HG03095 (cell line): ENCODE data around the gene PIP4K2B.

Experiments
- ATAC-seq: cut with Tn5 transposase; IDR thresholded peaks from one replicate; pipeline ENCODE4 v1.9.1; 2021; ENCODE audit warnings: moderate library complexity; ENCODE audit not compliant: unreplicated experiment

The PIP4K2B gene

GRCh38 chr17:38779965-38780752 lies 19.2 kb downstream of the PIP4K2B start:
- no peak for ATAC-seq

DNA sequence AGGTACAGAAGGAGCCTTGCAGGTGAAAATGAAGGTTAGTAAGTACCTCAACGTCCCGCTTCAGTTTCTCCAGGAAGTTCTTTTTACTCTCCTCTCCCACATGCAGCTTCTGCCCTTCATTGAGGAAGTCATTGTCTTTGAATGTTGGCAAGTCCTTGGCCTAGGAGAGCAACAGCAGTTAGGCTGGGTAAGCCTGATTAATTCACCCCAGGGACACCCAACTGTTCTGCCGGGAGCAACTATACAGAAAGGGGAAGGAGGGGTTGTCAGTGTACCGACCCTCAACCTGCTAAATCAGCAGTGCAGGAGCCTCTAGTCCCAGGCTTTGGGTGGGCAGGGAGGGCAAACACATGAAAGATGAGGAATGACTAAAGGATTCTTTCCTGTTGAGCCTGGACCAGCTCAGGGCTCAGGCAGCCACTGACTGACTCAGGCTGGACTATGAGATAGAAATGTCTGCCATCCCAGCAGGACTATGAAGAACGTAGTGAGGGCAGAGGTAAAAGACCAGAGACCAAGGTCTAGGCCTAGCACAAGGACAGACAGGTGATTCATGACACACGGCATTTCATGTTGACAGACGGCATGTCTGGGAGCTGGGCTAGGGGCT lies 21.6 kb downstream of the PIP4K2B start:
- ATAC-seq: no peak

DNA sequence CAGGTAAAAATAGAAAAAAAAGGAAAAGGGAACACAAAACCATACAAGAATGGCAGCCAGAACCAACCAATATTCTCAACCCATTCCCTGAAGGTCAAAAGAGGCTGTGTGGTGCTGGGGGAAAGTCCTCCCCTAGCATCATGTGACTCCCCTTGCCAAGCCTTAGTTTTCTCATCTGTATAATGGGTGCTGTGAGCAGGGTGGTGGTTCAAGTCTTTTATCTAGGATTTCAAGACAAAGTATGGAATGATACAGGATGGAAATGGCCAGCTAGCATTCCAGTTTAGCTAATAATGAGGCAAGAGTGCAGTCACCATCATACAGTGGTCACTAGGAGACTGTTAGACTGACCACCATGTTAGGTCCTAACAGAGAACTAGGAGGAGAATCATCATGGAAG lies 26.1 kb downstream of the PIP4K2B start:
- no peak for ATAC-seq

GRCh38 chr17:38768417-38768816 lies 30.9 kb downstream of the PIP4K2B start:
- ATAC-seq: no peak

DNA sequence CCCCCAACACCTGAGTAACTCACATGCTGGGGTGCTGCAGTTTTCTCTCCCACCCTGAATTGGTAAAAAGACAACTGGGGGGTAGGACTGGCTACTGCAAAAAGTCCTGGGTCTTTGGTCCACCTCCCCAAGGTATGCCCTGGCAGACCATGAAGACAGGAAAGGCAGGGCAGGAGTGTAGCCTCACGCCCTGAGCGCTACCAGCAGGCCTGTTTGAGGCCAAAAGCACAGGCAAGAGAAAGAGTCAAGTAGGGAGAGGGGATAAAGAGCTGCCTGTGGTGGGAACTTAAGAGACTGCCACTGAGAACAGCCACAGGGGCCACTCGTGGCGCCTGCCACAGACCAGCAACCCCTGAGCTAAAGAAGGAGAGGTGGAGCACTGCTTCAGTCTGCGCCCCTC lies 33.0 kb downstream of the PIP4K2B start:
- ATAC-seq: no peak

- no peak for ATAC-seq
Observed at GRCh38 chr17:38762231-38762630, 37.1 kb downstream of the PIP4K2B start.

- no peak for ATAC-seq
Observed at GRCh38 chr17:38761612-38762011, 37.7 kb downstream of the PIP4K2B start.

DNA sequence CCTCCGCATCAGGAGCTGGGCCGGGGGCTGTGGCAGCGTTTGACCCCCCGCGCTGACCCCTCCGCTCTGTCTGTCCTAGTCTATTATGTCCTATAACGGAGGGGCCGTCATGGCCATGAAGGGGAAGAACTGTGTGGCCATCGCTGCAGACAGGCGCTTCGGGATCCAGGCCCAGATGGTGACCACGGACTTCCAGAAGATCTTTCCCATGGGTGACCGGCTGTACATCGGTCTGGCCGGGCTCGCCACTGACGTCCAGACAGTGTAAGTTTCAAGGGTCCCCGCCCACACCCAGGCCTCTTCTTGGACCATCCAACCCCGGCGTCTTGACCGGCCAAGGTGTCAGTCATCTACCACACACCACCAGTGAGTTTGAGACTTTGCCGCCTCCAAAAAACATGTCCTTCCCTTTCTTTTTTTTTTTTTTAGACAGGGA lies 46.3 kb downstream of the PIP4K2B start:
- no peak for ATAC-seq

DNA sequence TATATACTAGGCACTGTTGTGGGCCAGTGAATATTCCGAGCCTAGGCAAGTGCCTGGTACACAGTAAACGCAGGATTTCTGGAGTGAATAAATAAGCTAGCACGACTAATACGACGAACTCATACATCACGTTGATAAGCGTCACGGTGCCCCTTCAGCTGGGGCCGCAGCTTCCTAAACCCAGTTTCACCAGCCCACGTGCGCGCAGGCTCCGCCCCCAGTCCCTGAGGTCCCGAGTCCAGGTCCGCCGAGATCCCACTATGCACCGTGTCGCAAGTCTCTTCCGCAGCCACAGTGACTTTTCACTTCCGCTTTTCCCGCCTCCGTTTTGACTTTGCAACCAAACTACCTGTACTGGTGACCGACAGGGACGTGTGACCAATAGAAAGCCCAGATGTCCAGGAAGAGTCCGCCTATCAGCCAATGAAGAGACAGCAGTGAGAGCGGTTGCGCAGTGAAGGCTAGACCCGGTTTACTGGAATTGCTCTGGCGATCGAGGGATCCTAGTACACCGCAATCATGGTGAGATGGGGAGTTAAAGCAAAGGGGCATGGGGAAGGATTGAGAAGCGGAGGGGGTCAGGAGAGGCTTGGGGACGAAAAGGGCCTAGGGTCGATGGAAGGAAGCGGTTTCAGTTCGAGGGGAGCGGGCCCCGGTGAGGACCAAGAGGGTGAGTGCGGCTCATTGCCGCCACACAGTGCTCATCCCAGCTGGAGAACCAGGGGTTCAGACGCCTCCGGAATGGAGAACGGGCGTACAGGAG lies 46.9 kb downstream of the PIP4K2B start, which contains the start of gene PSMB3:
Gene PSMB3, plus strand, starts transcription at position 434 of the 763 bp plus-strand sequence. Its CDS starts 86 bp downstream, at position 520.
- peak; percentile 65 for ATAC-seq

DNA sequence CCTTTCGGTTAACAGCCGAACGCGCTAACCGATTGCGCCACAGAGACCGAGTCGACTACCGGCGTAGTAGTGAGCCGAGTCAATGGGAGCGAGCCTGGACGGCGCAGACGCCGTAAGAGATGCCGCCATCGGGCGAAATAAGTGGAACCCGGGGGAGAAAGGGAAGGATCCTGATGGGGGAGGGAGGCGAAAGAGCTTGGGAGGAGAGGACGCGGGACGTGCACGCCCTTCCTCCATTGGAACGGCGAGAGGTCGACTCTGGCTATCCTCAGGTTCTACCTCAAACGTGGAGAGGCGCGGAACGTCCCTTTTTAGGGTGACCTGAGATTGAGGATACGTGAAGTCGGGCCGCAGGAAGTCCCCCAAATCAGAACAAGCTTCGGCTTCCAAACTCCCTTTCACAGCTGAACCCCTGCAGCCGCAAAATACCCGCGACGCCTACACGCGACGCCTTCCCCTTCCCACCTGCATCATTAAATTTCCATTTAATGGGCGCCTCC lies 47.5 kb downstream of the PIP4K2B start:
- ATAC-seq: peak; percentile 16

GRCh38 chr17:38751144-38751807 lies 48.1 kb downstream of the PIP4K2B start:
- no peak for ATAC-seq

DNA sequence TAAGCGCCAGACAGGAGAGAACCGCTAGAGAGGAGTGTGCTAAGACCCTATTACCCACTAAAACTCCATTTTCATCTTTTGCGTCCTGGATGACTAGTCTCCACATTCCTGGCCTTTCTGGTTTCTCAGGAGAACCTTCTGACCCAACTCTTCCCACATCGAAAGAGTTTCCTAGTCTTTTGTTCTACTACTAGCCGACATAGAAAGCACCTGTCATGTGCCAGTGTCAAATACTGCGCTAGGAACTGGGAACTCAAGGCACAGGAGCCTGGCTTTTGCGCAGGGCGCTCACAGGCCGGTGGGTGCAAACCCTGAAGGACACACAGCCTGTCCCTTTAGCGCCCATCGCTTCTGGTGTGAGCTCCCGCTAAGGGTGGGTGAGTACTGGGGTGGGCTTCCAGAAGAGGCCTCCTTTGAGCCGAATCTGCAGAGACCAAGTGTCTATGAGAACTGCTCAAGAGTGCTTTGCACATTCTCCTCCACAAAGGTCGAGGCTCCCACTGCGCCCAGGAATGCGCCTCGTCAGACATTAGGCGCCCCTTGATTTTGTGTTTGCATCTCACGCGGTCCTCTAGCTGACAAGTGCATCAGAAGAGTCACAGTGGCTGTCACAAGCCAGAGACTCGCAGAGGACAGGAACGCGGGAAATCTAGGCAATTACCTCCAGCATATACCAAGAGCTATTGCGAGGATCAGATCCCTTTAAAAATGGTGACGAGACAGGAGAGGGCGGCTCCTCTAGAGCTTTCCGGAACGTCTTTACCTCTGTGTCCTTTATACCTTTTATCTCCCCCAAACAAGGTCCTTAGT lies 48.8 kb downstream of the PIP4K2B start:
- no peak for ATAC-seq

DNA sequence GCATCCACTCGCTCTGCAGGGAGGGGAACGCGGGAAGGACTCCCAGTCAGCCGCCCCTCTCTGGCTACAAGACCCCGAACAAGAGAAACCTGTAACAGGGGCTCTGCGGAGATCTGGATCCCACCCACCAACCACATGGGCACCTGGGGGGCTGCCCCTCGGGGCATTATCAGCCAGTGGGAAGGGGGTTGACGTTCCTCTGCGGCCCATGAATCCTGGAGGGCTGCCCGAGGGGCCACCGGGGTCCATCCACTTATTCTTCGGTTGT lies 49.4 kb downstream of the PIP4K2B start:
- ATAC-seq: no peak

DNA sequence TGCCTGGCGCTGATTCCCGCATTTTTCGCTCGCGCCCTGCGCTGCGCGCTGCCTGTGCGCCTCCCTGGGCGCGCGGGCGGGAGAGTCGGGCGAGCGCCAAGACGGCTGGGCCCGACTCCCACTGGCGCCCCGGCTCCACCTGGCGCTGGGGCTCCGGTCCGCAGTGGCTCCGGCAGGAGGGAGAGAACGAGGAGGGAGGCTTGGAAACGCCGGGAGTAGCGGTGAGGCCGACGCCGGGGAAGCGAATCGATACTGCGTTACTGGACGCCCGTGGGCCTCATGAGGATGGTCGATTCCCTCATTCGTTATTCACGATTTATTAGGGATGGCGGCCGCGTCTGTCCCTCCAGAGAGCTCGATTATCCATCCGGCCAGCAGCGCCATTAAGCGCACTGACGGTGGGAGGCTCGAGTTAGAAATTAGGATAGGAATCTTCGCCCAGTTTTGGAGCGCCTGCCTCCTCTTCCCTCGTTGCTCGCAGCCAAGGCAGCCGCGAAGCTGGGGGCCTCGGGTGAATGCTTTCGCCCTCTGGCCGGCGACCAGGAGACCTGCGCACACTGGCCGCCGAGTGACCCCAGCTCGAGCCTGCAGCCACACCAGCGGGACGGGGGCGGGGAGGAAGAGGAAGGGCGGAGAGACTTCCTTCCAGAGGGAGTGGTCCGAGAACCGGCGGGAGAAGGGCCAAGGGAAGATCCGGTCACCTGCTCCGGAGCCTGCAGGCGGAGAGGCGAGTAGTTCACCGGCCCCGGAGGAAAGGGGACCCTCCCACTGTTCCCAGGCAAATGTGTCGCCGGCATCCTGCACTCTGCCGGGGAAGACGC lies 49.9 kb downstream of the PIP4K2B start:
- no peak for ATAC-seq

DNA sequence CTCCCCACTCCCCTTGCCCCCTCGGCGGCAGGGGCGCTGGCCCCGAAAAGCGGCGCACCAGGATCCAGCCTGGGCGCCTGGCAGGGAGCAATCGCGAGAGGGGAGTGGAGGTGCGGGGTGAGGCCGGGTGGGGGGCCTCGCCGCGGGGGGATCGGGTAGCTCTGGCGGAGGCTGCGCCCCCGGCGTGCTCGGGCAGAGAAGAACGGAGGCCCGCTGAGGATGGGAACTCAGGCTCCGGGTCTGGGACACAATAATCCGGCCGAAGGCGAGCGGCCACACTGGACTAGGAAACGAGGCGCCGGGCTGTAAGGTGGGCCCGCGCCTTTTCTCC lies 50.5 kb downstream of the PIP4K2B start:
- ATAC-seq: no peak

DNA sequence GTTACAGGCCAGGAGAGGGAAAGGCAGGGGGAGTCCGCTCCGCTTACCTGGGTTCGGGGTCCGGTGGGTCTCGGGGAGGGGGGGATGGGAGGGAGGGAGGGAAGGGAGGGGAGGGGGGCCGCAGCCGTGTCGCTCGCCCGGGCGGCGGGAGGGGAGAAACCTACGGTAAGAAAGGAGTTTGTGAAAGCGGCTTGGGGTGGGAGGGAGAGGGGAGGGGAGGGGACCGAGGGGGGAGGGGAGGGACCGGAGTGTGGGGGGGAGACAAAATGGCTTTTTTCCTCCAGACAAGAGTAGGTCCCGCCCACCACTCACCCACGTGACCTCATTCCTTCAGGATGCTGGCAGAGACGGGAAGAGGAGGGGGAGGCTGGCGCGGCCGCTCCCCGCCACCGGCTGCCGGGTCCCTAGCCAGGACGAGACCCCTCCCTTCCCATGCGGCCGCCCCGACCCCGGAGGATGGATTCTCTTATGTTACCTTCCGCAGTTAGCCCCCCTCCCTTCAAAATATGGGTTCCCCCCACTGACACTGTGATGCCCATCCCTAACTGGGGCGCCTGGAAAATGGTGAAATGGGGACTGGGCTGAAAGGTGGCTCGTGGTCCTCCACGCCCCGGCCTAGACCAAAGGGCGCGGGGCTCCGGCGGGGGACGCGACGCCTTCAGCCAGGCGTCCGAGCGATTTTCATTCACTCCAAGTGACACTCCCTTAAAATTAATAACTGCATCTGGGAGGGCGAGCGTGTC lies 51.0 kb downstream of the PIP4K2B start, which contains the start of gene PCGF2:
Gene PCGF2, minus strand, starts transcription at position 188 of the 743 bp plus-strand sequence. CDS start 7,934 bp downstream, outside the sequence.
- ATAC-seq: no peak

- ATAC-seq: no peak
Observed at GRCh38 chr17:38747463-38748148, 51.8 kb downstream of the PIP4K2B start.

GRCh38 chr17:38746849-38747462 lies 52.4 kb downstream of the PIP4K2B start:
- ATAC-seq: no peak
